HG03064 (cell line): Measurements from ENCODE around the gene GRK2.

Experiments
- ATAC-seq: cut with Tn5 transposase; IDR thresholded peaks from one replicate; pipeline ENCODE4 v1.9.1; 2021; ENCODE audit warnings: low read depth; ENCODE audit not compliant: unreplicated experiment

Gene GRK2

GRCh38 chr11:67293090-67293489 is 26.8 kb downstream of the GRK2 start:
- ATAC-seq, result no peak

GRCh38 chr11:67295846-67296245 is 29.6 kb downstream of the GRK2 start:
- no peak for ATAC-seq

GRCh38 chr11:67298786-67299185 is 32.5 kb downstream of the GRK2 start:
- ATAC-seq, result no peak

GRCh38 chr11:67299471-67300191 is 33.4 kb downstream of the GRK2 start:
- no peak for ATAC-seq

- no peak for ATAC-seq
These were observed 34.0 kb downstream of the GRK2 start for GRCh38 chr11:67300256-67300755.

GRCh38 chr11:67300756-67301312 is 34.6 kb downstream of the GRK2 start:
- ATAC-seq, result no peak

GRCh38 chr11:67301313-67301921 is 35.1 kb downstream of the GRK2 start:
- no peak for ATAC-seq

GRCh38 chr11:67301951-67302516 is 35.8 kb downstream of the GRK2 start:
- no peak for ATAC-seq

GRCh38 chr11:67302571-67303131 is 36.4 kb downstream of the GRK2 start:
- ATAC-seq, result no peak

- ATAC-seq, result no peak
These were observed 37.0 kb downstream of the GRK2 start, which contains the start of gene SSH3 for GRCh38 chr11:67303132-67303834. Gene SSH3, plus strand, starts transcription at chr11:67303530. Its CDS starts 96 bp downstream, at chr11:67303626.

- ATAC-seq, result no peak
These were observed 37.6 kb downstream of the GRK2 start for GRCh38 chr11:67303835-67304411.

GRCh38 chr11:67304511-67305113 is 38.3 kb downstream of the GRK2 start:
- ATAC-seq, result no peak

GRCh38 chr11:67306769-67307544 is 40.7 kb downstream of the GRK2 start:
- ATAC-seq, result no peak

- no peak for ATAC-seq
These were observed 41.3 kb downstream of the GRK2 start for GRCh38 chr11:67307545-67308001.

- no peak for ATAC-seq
These were observed 42.0 kb downstream of the GRK2 start for GRCh38 chr11:67308031-67308866.

- no peak for ATAC-seq
These were observed 42.9 kb downstream of the GRK2 start for GRCh38 chr11:67309166-67309565.

- ATAC-seq, result no peak
These were observed 43.4 kb downstream of the GRK2 start for GRCh38 chr11:67309661-67310061.
